Activated T-helper 2 cell treated with anti-CD3 and anti-CD28 coated beads, Interferon-gamma antibody, Interleukin-2, Interleukin-4, amounts not matched to agents 10 μg/mL and 5 μg/mL and 100 μg/mL, durations not matched to agents 14 hours and 24 hours and 36 hours (primary cell): Measurements from ENCODE around the gene GMEB2. TPM values are rescaled to one million over a fixed set of nuclear protein-coding genes. Genes with fewer than 3 reads are reported as not detected.
A peak's percentile ranks its signal among the peaks of the same experiment; 100 is the strongest.
"Not testable (repeated sequence)": the region's sequence is repeated elsewhere in the genome, so short reads cannot be mapped to it uniquely, and the experiment has no call there.

Source experiments
- DNase-seq: peaks from one replicate; pipeline ENCODE4 v3.0.0; 2021; ENCODE audit warnings: low spot score
- H3K27ac Mint-ChIP-seq: one replicate; pipeline ENCODE4 v1.8.0; 2021; ENCODE audit warnings: mixed read lengths
- H3K27me3 Mint-ChIP-seq: one replicate; pipeline ENCODE4 v1.8.0; 2021; ENCODE audit warnings: low read depth, mixed read lengths
- H3K36me3 Mint-ChIP-seq: one replicate; pipeline ENCODE4 v1.8.0; 2021; ENCODE audit warnings: low read depth, mixed read lengths
- H3K4me1 Mint-ChIP-seq: one replicate; pipeline ENCODE4 v1.8.0; 2021; ENCODE audit warnings: low read depth, mixed read lengths
- H3K4me3 Mint-ChIP-seq: one replicate; pipeline ENCODE4 v1.8.0; 2021; ENCODE audit warnings: low read depth, mild to moderate bottlenecking, moderate library complexity, mixed read lengths
- H3K9me3 Mint-ChIP-seq: one replicate; pipeline ENCODE4 v1.8.0; 2021; ENCODE audit warnings: mixed read lengths
- intact Hi-C: fragments of 100-400 bp; cut with micrococcal nuclease; formaldehyde crosslinking; loops from one replicate; pipeline ENCODE4 v1.15.1; 2023
- total RNA-seq: library from RNA; stranded (reverse); gene quantifications from 2 replicates; pipeline ENCODE4 v1.2.3, GENCODE V29; 2022

GMEB2 gene
- total RNA-seq, 1 donor from 2014 or later: 13.6 TPM

DNA sequence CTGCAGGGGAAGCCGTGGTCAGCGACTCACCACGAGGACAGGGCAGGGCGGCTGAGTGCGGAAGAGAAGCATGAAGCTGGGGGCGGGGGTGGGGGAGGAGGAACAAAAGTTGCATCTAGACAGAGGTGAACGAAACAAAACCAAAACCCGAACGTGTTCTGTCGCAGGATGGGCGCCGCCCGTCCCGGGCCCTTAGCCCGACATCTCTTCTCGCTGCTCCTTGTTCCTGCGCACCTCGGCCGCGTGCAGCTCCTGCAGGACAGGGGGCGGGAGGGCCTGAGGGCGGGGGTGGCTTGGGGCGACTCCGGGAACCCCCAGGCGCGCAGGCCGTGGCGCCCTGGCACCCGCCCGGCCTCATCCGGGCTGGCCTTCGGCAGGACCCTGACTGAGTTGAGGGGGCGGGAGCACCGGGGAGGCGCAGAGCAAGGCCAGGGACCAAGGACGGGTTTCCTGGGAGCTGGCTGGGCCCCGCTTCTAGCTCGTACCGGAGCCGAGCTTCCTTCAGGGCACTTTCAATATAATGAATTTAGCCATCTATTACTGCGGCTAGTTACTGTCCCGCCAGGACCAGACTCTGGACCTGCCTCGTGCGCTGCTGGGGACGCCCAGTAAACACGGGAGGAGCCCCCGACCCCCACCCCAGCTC lies 14.4 kb upstream of the GMEB2 start:
- H3K36me3 Mint-ChIP-seq: no peaks in the 10 kb centered on the region
- intact Hi-C loops: no loop called here
- H3K27ac Mint-ChIP-seq: peak overlapping the region; percentile 49
- H3K4me1 Mint-ChIP-seq: peaks cover 29% of the 10 kb centered on the region
- peak; percentile 67 for DNase-seq
- H3K9me3 Mint-ChIP-seq: no peaks in the 10 kb centered on the region
- H3K4me3 Mint-ChIP-seq: peak overlapping the region; percentile 67
- H3K27me3 Mint-ChIP-seq: peaks cover 12% of the 10 kb centered on the region

DNA sequence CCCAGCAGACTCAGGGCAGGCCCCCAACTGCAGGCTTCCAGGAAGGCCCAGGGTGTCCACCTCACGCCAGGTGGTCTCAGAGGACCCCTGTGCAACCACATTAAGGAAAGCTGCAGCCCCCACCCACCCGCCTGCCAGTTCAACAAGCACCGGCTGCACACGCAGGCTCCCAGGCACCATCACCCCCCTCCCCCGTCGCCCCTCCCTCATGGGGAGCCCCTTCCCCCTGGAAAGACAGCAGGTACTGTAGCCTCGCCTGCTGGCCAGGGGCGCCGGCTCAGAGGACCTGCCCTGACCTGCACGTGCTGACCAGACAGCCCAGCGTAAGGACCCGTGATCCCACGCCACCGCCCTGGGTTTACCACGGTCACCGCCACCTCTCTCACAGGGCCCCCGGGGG lies 13.8 kb upstream of the GMEB2 start:
- peaks cover 32% of the 10 kb centered on the region for H3K4me1 Mint-ChIP-seq
- DNase-seq, intact Hi-C loops, H3K9me3 Mint-ChIP-seq, H3K27me3 Mint-ChIP-seq, H3K36me3 Mint-ChIP-seq: not testable (repeated sequence)
- peak overlapping the region; percentile 86 for H3K4me3 Mint-ChIP-seq
- H3K27ac Mint-ChIP-seq: peak overlapping the region; percentile 7

DNA sequence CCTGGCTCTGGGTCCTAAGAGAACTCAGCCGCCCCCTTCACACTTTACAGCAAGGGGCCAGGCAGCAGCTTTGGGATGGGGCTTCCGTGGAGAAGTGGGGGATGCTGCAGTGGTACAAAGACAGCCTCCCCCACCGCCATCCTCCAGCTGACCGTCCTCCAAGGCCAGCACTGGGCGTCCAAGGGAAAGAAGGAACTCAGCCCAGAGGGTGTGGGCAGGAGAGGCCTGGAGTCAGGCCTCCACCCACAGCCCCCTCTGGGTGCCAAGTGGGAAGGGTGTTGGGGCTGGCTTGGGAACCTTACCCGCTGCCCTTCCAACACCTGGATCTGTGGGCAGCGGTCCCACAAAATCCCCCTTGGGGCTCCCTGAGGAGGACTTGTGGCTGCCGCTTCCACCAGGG lies 13.2 kb upstream of the GMEB2 start:
- peak overlapping the region; percentile 86 for H3K4me3 Mint-ChIP-seq
- H3K27ac Mint-ChIP-seq: peak overlapping the region; percentile 99
- no peaks in the 10 kb centered on the region for H3K9me3 Mint-ChIP-seq
- peaks cover 8% of the 10 kb centered on the region for H3K27me3 Mint-ChIP-seq
- no peaks in the 10 kb centered on the region for H3K36me3 Mint-ChIP-seq
- peaks cover 38% of the 10 kb centered on the region for H3K4me1 Mint-ChIP-seq
- intact Hi-C loops: no loop called here
- DNase-seq: no peak

DNA sequence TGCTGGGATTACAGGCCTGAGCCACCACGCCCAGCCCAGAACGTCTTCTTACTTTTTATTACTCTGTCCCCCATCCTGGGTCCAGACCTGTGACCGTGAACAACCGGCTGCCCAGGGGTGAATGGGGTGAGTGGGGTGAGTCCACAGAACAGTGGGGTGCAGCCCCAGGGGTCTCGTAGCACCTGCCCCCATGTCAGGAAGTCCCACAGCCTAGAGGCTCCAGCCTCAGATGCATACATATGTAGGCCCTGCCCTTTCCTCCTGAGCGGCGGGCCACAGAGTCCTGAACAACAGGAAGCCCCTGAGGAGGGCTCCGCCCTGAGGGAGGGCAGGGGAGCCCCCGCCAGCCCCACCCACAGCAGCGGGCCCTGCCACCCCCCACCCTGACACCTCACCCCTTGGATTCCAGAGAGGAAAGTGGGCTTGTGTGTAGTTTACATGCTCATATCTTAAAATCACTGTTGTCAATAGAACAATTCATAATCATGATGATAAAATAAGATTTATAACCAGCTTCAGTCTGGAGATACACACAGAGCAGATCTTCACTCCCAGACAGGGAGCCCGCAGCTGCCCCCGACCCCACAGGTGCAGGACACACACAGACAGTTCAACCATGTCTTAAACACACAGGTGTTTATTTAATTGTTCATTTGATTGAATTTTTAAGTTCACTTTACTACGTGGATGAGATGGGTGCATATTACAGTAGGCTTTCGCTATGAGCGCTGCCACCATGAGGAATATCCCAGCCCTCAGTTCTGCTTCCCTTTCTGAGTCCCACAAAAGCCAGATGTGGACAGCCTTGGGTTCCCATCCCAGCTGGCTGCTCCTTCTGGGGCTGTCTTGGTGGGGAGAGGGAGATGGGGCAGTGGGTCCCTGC lies 12.4 kb upstream of the GMEB2 start:
- DNase-seq: peak; percentile 71
- Mint-ChIP-seq H3K27ac (peak overlapping the region; percentile 99), H3K4me3 (peak overlapping the region; percentile 86), H3K27me3 (peaks cover 5% of the 10 kb centered on the region), H3K4me1 (peaks cover 42% of the 10 kb centered on the region), H3K9me3 (no peaks in the 10 kb centered on the region), H3K36me3 (no peaks in the 10 kb centered on the region)
- intact Hi-C loops: loop anchor here (5.0 to 10.0 kb wide), 5 partner anchors 72 to 425 kb away; partner anchors contain the start of genes ABHD16B, PTK6, TCEA2 and TPD52L2

DNA sequence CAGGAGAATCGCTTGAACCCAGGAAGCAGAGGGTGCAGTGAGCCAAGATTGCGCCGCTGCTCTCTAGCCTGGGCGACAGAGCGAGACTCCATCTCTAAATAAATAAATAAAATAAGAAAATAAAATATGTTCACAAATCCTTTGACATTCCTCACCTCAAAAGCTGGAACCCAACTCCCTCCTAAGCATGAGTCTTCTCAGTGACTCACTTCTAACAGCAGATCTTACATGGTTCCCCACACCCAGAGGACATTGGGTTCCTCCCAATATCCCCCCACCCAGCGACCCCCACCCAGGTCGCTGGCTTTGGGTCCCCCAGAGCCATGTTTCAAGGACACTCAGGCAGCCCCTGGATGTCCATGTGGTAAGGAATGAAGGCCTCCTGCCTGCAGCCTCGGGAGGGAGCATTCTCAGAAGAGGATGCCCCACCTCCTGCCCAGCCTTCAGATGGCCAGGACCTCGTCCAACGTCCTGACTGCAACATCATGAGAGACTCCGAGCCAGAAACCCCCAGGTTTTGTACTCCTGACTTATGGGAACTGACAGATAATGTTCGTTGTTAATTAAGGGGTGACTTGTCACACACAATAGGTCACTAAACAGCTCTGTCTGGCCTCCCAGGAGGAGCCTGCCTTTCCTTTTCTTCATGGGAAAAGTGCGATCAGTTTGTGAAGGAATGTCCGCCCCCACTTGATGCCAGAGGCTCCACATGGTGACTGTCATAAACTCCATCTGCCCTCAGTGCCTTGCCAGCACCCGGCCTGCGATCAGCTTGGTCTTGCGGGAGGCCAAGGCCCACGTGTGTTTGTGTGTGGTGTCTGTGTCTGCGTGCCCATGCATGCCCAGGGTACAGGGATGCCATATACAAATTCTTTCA lies 10.1 kb upstream of the GMEB2 start:
- Mint-ChIP-seq H3K27ac (peak overlapping the region; percentile 63), H3K27me3 (no peaks in the 10 kb centered on the region), H3K9me3 (no peaks in the 10 kb centered on the region), H3K36me3 (no peaks in the 10 kb centered on the region), H3K4me3 (no peak overlapping the region), H3K4me1 (peaks cover 45% of the 10 kb centered on the region)
- intact Hi-C loops: loop anchor here (5.0 to 10.0 kb wide), 5 partner anchors 70 to 428 kb away; partner anchors contain the start of genes ABHD16B, PTK6, TCEA2 and TPD52L2
- DNase-seq: no peak

DNA sequence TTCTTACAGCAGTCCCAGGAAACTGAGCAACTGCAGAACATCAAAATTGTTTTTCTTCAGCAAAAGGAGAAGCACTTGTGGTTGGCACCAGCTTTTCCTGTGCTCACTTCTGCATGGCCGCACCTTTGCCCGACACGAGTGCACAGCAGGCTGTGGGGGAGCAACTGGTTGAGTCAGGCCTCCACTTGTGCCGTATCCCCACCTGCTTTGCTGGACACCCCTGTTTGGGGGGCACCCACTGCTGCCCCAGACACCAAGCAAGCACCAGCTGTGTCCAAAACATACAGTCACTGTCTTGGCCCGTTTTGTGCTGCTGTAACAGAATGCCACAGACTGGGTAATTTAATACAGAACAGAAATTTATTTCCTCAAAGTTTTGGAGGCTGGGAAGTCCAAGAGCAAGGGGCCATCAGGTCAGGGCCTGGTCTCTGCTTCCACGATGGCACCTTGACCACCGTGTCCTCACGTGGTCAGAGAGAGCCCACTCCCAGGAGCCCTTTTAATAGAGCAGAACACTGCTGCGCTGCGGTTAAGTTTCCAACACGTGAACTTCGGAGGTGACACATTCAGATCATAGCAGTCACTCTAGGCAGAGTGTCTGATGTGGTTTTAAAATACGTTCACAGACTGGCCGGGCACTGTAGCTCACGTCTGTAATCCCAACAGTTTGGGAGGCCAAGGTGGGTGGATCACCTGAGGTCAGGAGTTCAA lies 8.7 kb upstream of the GMEB2 start:
- Mint-ChIP-seq H3K27ac (peak overlapping the region; percentile 93), H3K9me3 (no peaks in the 10 kb centered on the region), H3K27me3 (no peaks in the 10 kb centered on the region), H3K4me1 (peaks cover 45% of the 10 kb centered on the region), H3K4me3 (peak overlapping the region; percentile 45), H3K36me3 (no peaks in the 10 kb centered on the region)
- DNase-seq: peak; percentile 76
- intact Hi-C loops: loop anchor here (1.0 to 10.0 kb wide), 7 partner anchors 8 to 429 kb away; partner anchors contain the start of genes ABHD16B, GMEB2, PTK6 and TCEA2

DNA sequence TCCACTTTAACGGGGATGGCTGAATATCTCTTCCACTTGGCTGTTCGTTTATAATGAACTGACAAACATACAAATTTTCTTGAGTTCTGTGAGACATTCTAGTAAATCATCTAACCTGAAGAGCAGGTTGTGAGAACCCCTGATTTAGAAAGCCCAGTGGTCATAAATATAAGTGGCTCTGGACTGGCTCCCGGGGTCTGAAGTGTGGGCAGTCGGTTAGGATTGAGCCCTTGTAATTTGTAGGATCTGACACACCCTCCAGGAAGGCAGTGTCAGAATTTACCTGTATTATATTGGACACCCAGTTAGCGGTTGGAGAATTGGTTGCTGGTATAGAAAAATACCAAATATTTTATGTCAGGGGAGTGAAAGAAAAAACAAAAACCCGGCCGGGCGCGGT lies 6.8 kb upstream of the GMEB2 start:
- H3K36me3 Mint-ChIP-seq: peaks cover 9% of the 10 kb centered on the region
- no peaks in the 10 kb centered on the region for H3K27me3 Mint-ChIP-seq
- intact Hi-C loops: loop anchor here (2.0 to 10.0 kb wide), 3 partner anchors 81 to 431 kb away; partner anchors contain the start of genes ABHD16B, TCEA2 and TPD52L2
- no peaks in the 10 kb centered on the region for H3K9me3 Mint-ChIP-seq
- peak overlapping the region; percentile 13 for H3K4me3 Mint-ChIP-seq
- DNase-seq: no peak
- peaks cover 36% of the 10 kb centered on the region for H3K4me1 Mint-ChIP-seq
- H3K27ac Mint-ChIP-seq: peak overlapping the region; percentile 60

DNA sequence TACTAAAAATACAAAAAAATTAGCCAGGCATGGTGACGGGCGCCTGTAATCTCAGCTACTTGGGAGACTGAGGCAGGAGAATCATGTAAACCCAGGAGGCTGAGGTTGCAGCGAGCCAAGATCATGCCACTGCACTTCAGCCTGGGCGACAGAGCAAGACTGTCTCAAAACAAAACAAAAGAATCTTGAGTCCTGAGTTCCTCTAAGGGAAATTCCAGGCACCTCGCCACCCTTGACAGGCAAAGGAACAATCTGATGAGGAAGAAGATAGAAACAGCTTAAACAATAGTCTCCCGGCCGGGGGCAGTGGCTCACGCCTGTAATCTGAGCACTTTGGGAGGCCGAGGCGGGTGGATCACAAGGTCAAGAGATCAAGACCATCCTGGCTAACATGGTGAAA lies 4.5 kb upstream of the GMEB2 start:
- H3K27ac Mint-ChIP-seq, H3K4me3 Mint-ChIP-seq, H3K27me3 Mint-ChIP-seq, H3K9me3 Mint-ChIP-seq, DNase-seq: not testable (repeated sequence)
- intact Hi-C loops: loop anchor here (10.0 kb wide), 2 partner anchors 233 to 433 kb away; partner anchors contain the start of genes ABHD16B, TCEA2 and TPD52L2
- Mint-ChIP-seq H3K4me1 (peaks cover 30% of the 10 kb centered on the region), H3K36me3 (peaks cover 16% of the 10 kb centered on the region)

DNA sequence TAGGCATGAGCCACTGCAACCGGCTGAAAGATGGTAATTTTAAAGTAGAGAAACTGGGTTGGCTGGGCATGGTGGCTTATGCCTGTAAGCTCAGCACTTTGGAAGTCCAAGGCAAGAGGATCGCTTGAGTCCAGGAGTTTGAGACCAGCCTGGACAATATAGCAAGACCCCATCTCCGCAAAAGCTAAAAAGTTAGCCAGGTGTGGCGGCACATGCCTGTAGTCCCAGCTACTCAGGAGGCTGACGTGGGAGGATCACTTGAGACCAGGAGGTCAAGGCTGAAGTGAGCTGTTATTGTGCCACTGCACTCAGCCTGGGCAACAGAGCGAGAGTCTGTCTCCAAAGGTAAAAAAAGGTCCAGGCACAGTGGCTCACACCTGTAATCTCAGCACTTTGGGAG lies 4.1 kb upstream of the GMEB2 start:
- not testable (repeated sequence) for H3K9me3 Mint-ChIP-seq, DNase-seq, H3K27me3 Mint-ChIP-seq, H3K27ac Mint-ChIP-seq, H3K4me3 Mint-ChIP-seq
- Mint-ChIP-seq H3K36me3 (peaks cover 16% of the 10 kb centered on the region), H3K4me1 (peaks cover 29% of the 10 kb centered on the region)
- intact Hi-C loops: loop anchor here (10.0 kb wide), 2 partner anchors 234 to 434 kb away; partner anchors contain the start of genes ABHD16B, TCEA2 and TPD52L2

DNA sequence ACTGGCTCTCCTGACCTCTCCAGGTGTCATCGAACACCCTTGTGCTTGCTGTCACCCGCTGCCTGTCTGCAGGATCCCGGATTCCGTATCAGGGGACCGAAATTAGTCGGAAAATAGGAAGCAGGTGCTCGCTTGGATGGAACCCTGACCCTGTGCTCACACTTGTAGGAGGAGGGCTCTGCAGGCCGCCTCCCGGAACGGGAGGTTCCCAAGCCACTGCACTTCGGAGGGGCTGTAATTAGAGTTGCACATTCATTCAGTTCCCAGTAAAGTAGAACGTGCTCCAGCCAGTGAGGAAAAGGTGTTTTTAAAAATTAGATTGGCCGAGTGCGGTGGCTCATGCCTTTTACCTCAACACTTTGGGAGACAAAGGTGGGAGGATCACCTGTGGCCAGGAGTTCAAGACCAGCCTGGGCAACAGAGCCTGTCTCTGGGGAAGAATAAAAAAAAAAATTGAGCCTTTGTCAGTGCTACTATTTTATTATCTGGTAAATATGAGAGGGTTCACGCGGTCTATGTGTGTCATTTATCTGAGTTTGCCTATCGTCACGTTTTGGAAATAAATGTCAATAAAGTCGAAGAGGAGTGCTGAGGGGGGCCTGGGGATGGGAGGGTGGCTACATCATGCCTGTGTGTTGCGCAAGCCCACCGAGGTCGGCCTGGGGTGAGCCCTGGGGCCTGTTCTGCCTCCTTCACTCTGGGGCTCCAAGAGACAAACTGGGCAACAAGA lies 1.5 kb upstream of the GMEB2 start:
- intact Hi-C loops: loop anchor here (1.0 kb wide), 1 partner anchor 30 kb away; the partner anchor contains the start of gene RTEL1

DNA sequence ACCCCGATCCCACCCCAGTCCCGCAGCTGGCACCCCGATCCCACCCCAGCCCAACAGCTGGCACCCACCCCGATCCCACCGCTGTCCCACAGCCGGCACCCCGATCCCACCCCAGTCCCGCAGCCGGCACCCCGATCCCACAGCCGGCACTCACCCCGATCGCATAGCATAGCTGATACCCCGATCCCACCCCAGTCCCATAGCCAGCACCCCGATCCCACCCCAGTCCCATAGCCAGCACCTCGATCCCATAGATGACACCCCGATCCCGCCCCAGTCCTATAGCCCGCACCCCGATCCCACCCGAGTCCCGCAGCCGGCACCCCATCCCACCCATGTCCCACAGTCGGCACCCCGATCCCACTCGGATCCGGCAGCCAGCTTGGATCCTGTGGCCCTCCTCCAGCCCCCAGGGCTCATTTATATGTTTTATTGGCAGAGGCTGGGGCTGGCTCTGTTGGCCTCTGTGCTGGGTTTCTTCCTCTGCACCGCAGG lies 897 bp upstream of the GMEB2 start:
- H3K9me3 Mint-ChIP-seq: no peaks in the 10 kb centered on the region
- intact Hi-C loops: loop anchor here (1.0 kb wide), 3 partner anchors 8 to 74 kb away; partner anchors contain the start of gene RTEL1
- H3K27me3 Mint-ChIP-seq: no peaks in the 10 kb centered on the region
- no peak for DNase-seq
- H3K36me3 Mint-ChIP-seq: peaks cover 23% of the 10 kb centered on the region
- H3K4me3 Mint-ChIP-seq: peak overlapping the region; percentile 99
- H3K4me1 Mint-ChIP-seq: peaks cover 19% of the 10 kb centered on the region
- peak overlapping the region; percentile 96 for H3K27ac Mint-ChIP-seq

More for the DNA sequence above, 1.5 kb upstream of the GMEB2 start:
- H3K4me1 Mint-ChIP-seq: peaks cover 17% of the 10 kb centered on the region
- no peaks in the 10 kb centered on the region for H3K27me3 Mint-ChIP-seq
- H3K27ac Mint-ChIP-seq: peak overlapping the region; percentile 96
- peaks cover 21% of the 10 kb centered on the region for H3K36me3 Mint-ChIP-seq
- DNase-seq: peak; percentile 60
- peak overlapping the region; percentile 99 for H3K4me3 Mint-ChIP-seq
- no peaks in the 10 kb centered on the region for H3K9me3 Mint-ChIP-seq
